ENCODE data around the gene KDM2B.
A peak's percentile ranks its signal among the peaks of the same experiment; 100 is the strongest.

Gene KDM2B

DNA sequence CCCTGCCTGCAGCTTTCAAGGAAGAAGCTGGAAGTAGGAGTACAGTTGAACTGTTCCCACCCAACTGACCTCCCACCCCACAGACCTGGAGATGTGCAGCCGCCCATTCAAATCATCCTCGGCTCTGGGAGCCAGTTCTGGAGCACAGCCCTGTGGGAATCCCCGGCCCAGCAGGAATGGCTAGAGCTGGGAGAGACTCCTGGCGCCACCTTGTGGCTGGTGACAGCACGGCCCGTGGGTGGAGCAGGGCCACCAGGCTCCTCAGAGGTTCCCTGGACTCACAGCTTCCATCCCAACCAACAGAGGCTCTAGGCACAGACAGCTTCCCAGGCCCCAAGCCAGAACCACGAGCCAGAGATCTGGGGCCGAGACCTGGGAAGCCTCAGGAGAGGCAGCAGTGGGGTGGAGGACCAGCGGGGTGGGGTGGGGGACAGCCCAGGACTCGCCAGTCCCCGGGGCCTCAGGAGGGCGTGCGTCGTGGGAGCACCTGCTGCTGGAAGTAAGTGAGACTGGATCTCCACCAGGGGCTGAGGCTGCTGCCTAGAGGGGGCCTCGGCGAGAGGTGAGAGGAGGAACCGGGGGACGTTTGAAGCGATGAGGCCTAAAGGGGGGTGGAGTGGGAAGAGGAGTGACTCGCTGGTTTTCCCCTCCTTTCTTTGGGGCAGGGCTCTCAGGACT lies 137.5 kb downstream of the KDM2B start:
- Histone ChIP-seq H3K9me3 (replicated peaks in 1 of 2; ENCODE audit: control insufficient read depth in 2 of 2, insufficient read depth in 1 of 2, low read depth in 1 of 2, low read length in 2 of 2) (peaks cover 2 to 3% of the 10 kb centered on the region in 2 donors), H4K8ac (ENCODE audit: low read depth, low read length) (no peak overlapping the region), H2BK5ac (ENCODE audit: low read length) (no peak overlapping the region), H2AK5ac (ENCODE audit: low read depth, low read length) (no peak overlapping the region), H2BK15ac (ENCODE audit: low read length) (no peak overlapping the region), H3K79me1 (ENCODE audit: low read depth, low read length) (peaks cover 5% of the 10 kb centered on the region), H3K4ac (ENCODE audit: low read length) (no peak overlapping the region), H3K27me3 (ENCODE audit: control insufficient read depth in 3 of 3, insufficient read depth in 3 of 3, low read depth in 1 of 3, low read length in 3 of 3) (no peaks in the 10 kb centered on the region), H4K91ac (ENCODE audit: low read depth, low read length, poor library complexity) (no peak overlapping the region), H3K4me1 (ENCODE audit: control insufficient read depth in 2 of 2, insufficient read depth in 1 of 2, low read depth in 1 of 2, low read length in 2 of 2) (no peaks in the 10 kb centered on the region), H3K4me2 (ENCODE audit: insufficient read depth, low read length, poor library complexity, severe bottlenecking) (no peak overlapping the region), H3K27ac (replicated peaks; ENCODE audit: low read length) (no peak overlapping the region), H2BK12ac (ENCODE audit: low read length) (no peak overlapping the region), H3K18ac (ENCODE audit: low read length) (no peak overlapping the region), H2BK120ac (ENCODE audit: low read depth, low read length) (no peak overlapping the region), H3K9ac (ENCODE audit: low read depth, low read length, poor library complexity) (no peak overlapping the region), H3K36me3 (replicated peaks in 1 of 2; ENCODE audit: control insufficient read depth in 2 of 2, insufficient read depth in 2 of 2, low read length in 2 of 2) (peaks cover 58 to 90% of the 10 kb centered on the region in 2 donors), H3K14ac (ENCODE audit: low read length) (no peak overlapping the region), H3K4me3 (ENCODE audit: low read length in 2 of 2) (no peak overlapping the region), H3K23ac (ENCODE audit: low read depth, low read length, poor library complexity) (no peak overlapping the region), H2AFZ (ENCODE audit: low read length) (no peak overlapping the region)
- DNase-seq (ENCODE audit: low spot score): peak; percentile 67
- WGBS, 2 donors (ENCODE audit: extremely low coverage in 2 of 2, insufficient read length in 2 of 2, insufficient replicate concordance in 1 of 2): no CpG with 5 or more reads among the region's 20 CpGs

GRCh38 chr12:121442028-121442948 lies 138.5 kb downstream of the KDM2B start:
- Histone ChIP-seq H3K4me3 (ENCODE audit: low read length in 2 of 2) (no peak overlapping the region), H2AK5ac (ENCODE audit: low read depth, low read length) (peak overlapping the region; percentile 45), H2BK5ac (ENCODE audit: low read length) (no peak overlapping the region), H3K23ac (ENCODE audit: low read depth, low read length, poor library complexity) (peak overlapping the region; percentile 65), H3K36me3 (replicated peaks in 1 of 2; ENCODE audit: control insufficient read depth in 2 of 2, insufficient read depth in 2 of 2, low read length in 2 of 2) (peaks cover 63 to 94% of the 10 kb centered on the region in 2 donors), H2BK15ac (ENCODE audit: low read length) (no peak overlapping the region), H3K79me1 (ENCODE audit: low read depth, low read length) (peaks cover 5% of the 10 kb centered on the region), H3K9me3 (replicated peaks in 1 of 2; ENCODE audit: control insufficient read depth in 2 of 2, insufficient read depth in 1 of 2, low read depth in 1 of 2, low read length in 2 of 2) (peaks cover 4 to 9% of the 10 kb centered on the region in 2 donors), H4K91ac (ENCODE audit: low read depth, low read length, poor library complexity) (no peak overlapping the region), H3K27me3 (ENCODE audit: control insufficient read depth in 3 of 3, insufficient read depth in 3 of 3, low read depth in 1 of 3, low read length in 3 of 3) (no peaks in the 10 kb centered on the region), H3K9ac (ENCODE audit: low read depth, low read length, poor library complexity) (no peak overlapping the region), H3K18ac (ENCODE audit: low read length) (peak overlapping the region; percentile 11), H3K27ac (replicated peaks; ENCODE audit: low read length) (no peak overlapping the region), H3K4ac (ENCODE audit: low read length) (no peak overlapping the region), H2BK12ac (ENCODE audit: low read length) (no peak overlapping the region), H3K4me1 (ENCODE audit: control insufficient read depth in 2 of 2, insufficient read depth in 1 of 2, low read depth in 1 of 2, low read length in 2 of 2) (no peaks in the 10 kb centered on the region), H3K14ac (ENCODE audit: low read length) (no peak overlapping the region), H3K4me2 (ENCODE audit: insufficient read depth, low read length, poor library complexity, severe bottlenecking) (no peak overlapping the region), H4K8ac (ENCODE audit: low read depth, low read length) (no peak overlapping the region), H2BK120ac (ENCODE audit: low read depth, low read length) (no peak overlapping the region), H2AFZ (ENCODE audit: low read length) (no peak overlapping the region)
- WGBS, 2 donors (ENCODE audit: extremely low coverage in 2 of 2, insufficient read length in 2 of 2, insufficient replicate concordance in 1 of 2): no CpG with 5 or more reads among the region's 68 CpGs
- no peak for DNase-seq (ENCODE audit: low spot score)

GRCh38 chr12:121441555-121441954 lies 139.3 kb downstream of the KDM2B start:
- Histone ChIP-seq H3K27me3 (ENCODE audit: control insufficient read depth in 3 of 3, insufficient read depth in 3 of 3, low read depth in 1 of 3, low read length in 3 of 3) (no peaks in the 10 kb centered on the region), H2BK12ac (ENCODE audit: low read length) (no peak overlapping the region), H2BK15ac (ENCODE audit: low read length) (no peak overlapping the region), H3K14ac (ENCODE audit: low read length) (no peak overlapping the region), H3K36me3 (replicated peaks in 1 of 2; ENCODE audit: control insufficient read depth in 2 of 2, insufficient read depth in 2 of 2, low read length in 2 of 2) (peaks cover 65 to 96% of the 10 kb centered on the region in 2 donors), H4K8ac (ENCODE audit: low read depth, low read length) (no peak overlapping the region), H3K79me1 (ENCODE audit: low read depth, low read length) (peaks cover 5% of the 10 kb centered on the region), H3K18ac (ENCODE audit: low read length) (no peak overlapping the region), H3K4ac (ENCODE audit: low read length) (no peak overlapping the region), H3K9ac (ENCODE audit: low read depth, low read length, poor library complexity) (no peak overlapping the region), H3K23ac (ENCODE audit: low read depth, low read length, poor library complexity) (no peak overlapping the region), H2AK5ac (ENCODE audit: low read depth, low read length) (no peak overlapping the region), H3K4me3 (ENCODE audit: low read length in 2 of 2) (no peak overlapping the region), H3K27ac (replicated peaks; ENCODE audit: low read length) (no peak overlapping the region), H3K4me2 (ENCODE audit: insufficient read depth, low read length, poor library complexity, severe bottlenecking) (no peak overlapping the region), H3K4me1 (ENCODE audit: control insufficient read depth in 2 of 2, insufficient read depth in 1 of 2, low read depth in 1 of 2, low read length in 2 of 2) (no peaks in the 10 kb centered on the region), H2BK5ac (ENCODE audit: low read length) (no peak overlapping the region), H2BK120ac (ENCODE audit: low read depth, low read length) (no peak overlapping the region), H4K91ac (ENCODE audit: low read depth, low read length, poor library complexity) (no peak overlapping the region), H2AFZ (ENCODE audit: low read length) (no peak overlapping the region), H3K9me3 (replicated peaks in 1 of 2; ENCODE audit: control insufficient read depth in 2 of 2, insufficient read depth in 1 of 2, low read depth in 1 of 2, low read length in 2 of 2) (peaks cover 7 to 16% of the 10 kb centered on the region in 2 donors)
- no peak for DNase-seq (ENCODE audit: low spot score)
- no CpG with 5 or more reads among the region's 17 CpGs for WGBS, 2 donors (ENCODE audit: extremely low coverage in 2 of 2, insufficient read length in 2 of 2, insufficient replicate concordance in 1 of 2)

- Histone ChIP-seq H3K18ac (ENCODE audit: low read length) (no peak overlapping the region), H2BK120ac (ENCODE audit: low read depth, low read length) (no peak overlapping the region), H2BK5ac (ENCODE audit: low read length) (no peak overlapping the region), H3K4ac (ENCODE audit: low read length) (no peak overlapping the region), H3K9ac (ENCODE audit: low read depth, low read length, poor library complexity) (no peak overlapping the region), H3K23ac (ENCODE audit: low read depth, low read length, poor library complexity) (peak overlapping the region; percentile 14), H2BK15ac (ENCODE audit: low read length) (no peak overlapping the region), H3K4me2 (ENCODE audit: insufficient read depth, low read length, poor library complexity, severe bottlenecking) (no peak overlapping the region), H3K79me1 (ENCODE audit: low read depth, low read length) (peaks cover 5% of the 10 kb centered on the region), H2AFZ (ENCODE audit: low read length) (no peak overlapping the region), H3K36me3 (replicated peaks in 1 of 2; ENCODE audit: control insufficient read depth in 2 of 2, insufficient read depth in 2 of 2, low read length in 2 of 2) (peaks cover 66 to 96% of the 10 kb centered on the region in 2 donors), H3K4me3 (ENCODE audit: low read length in 2 of 2) (no peak overlapping the region), H3K4me1 (ENCODE audit: control insufficient read depth in 2 of 2, insufficient read depth in 1 of 2, low read depth in 1 of 2, low read length in 2 of 2) (no peaks in the 10 kb centered on the region), H3K14ac (ENCODE audit: low read length) (no peak overlapping the region), H2AK5ac (ENCODE audit: low read depth, low read length) (no peak overlapping the region), H2BK12ac (ENCODE audit: low read length) (no peak overlapping the region), H4K91ac (ENCODE audit: low read depth, low read length, poor library complexity) (no peak overlapping the region), H4K8ac (ENCODE audit: low read depth, low read length) (no peak overlapping the region), H3K27ac (replicated peaks; ENCODE audit: low read length) (no peak overlapping the region), H3K27me3 (ENCODE audit: control insufficient read depth in 3 of 3, insufficient read depth in 3 of 3, low read depth in 1 of 3, low read length in 3 of 3) (no peaks in the 10 kb centered on the region), H3K9me3 (replicated peaks in 1 of 2; ENCODE audit: control insufficient read depth in 2 of 2, insufficient read depth in 1 of 2, low read depth in 1 of 2, low read length in 2 of 2) (peaks cover 8 to 17% of the 10 kb centered on the region in 2 donors)
- no peak for DNase-seq (ENCODE audit: low spot score)
- no CpG with 5 or more reads among the region's 15 CpGs for WGBS, 2 donors (ENCODE audit: extremely low coverage in 2 of 2, insufficient read length in 2 of 2, insufficient replicate concordance in 1 of 2)
Observed at GRCh38 chr12:121440768-121441167, 140.1 kb downstream of the KDM2B start.

Measured in neuronal stem cell (in vitro differentiated cells).